Kidney (tissue), 14 donors: ENCODE data around the gene OR52N4. TPM values are rescaled to one million over a fixed set of nuclear protein-coding genes. Genes with fewer than 3 reads are reported as not detected.

ENCODE experiments used
- DNase-seq, 5 donors: peaks; one replicate each; pipeline ENCODE4 v3.0.0-alpha.2; 2013 to 2020
- FAIRE-seq: peaks from 2 replicates; lab custom pipeline; 2012; peaks lifted over from hg19 to GRCh38; lab: Jason Lieb, UNC
- H3K27ac ChIP-seq, 2 donors: one replicate each; pipeline ENCODE4 v1.7.0; 2013; ENCODE audit warnings: low read depth in 2 of 2, low read length in 2 of 2, inconsistent platforms in 1 of 2
- H3K27me3 ChIP-seq: one replicate; pipeline ENCODE4 v1.7.1; 2013; ENCODE audit warnings: low read length, inconsistent platforms; ENCODE audit not compliant: control insufficient read depth, insufficient read depth
- H3K36me3 ChIP-seq, 3 donors: one replicate each; pipeline versions ENCODE4 v1.7.0 to v1.7.1; 2013; ENCODE audit warnings: low read length in 3 of 3, control low read depth in 1 of 3, inconsistent platforms in 1 of 3; ENCODE audit not compliant: insufficient read depth in 3 of 3, control insufficient read depth in 2 of 3
- H3K4me1 ChIP-seq, 3 donors: one replicate each; pipeline versions ENCODE4 v1.7.0 to v1.7.1; 2013; ENCODE audit warnings: low read length in 3 of 3, inconsistent platforms in 1 of 3, low read depth in 1 of 3; ENCODE audit not compliant: control insufficient read depth in 2 of 3, insufficient read depth in 2 of 3
- H3K4me3 ChIP-seq, 3 donors: one replicate each; pipeline versions ENCODE4 v1.7.0 to v1.8.1; 2013; ENCODE audit warnings: low read length in 3 of 3, control low read depth in 1 of 3, inconsistent platforms in 1 of 3
- H3K9ac ChIP-seq, 3 donors: one replicate each; pipeline versions ENCODE4 v1.7.0 to v1.7.1; 2013; ENCODE audit warnings: low read length in 3 of 3, control low read depth in 1 of 3, inconsistent platforms in 1 of 3
- H3K9me3 ChIP-seq, 3 donors: one replicate each; pipeline versions ENCODE4 v1.7.0 to v1.7.1; 2013; ENCODE audit warnings: low read length in 3 of 3, control low read depth in 1 of 3, inconsistent platforms in 1 of 3; ENCODE audit not compliant: control insufficient read depth in 2 of 3, insufficient read depth in 1 of 3
- intact Hi-C: fragments of 100-400 bp; cut with DNase I; formaldehyde crosslinking; loops from one replicate; pipeline ENCODE4 v1.11.1; 2022
- polyA plus RNA-seq: library from polyadenylated mRNA; stranded (reverse); fragments of 350-450 nt; fragmentation: Illumina TruSeq; extraction: RNeasy Lipid Tissue Mini Kit (QIAGEN cat#74804); gene quantifications from one replicate; pipeline ENCODE4 v1.2.3, GENCODE V29; 2014; ENCODE audit warnings: low read depth, low replicate concordance; ENCODE audit not compliant: insufficient read depth
- total RNA-seq: library from RNA; stranded (reverse); fragmentation: NEBNext Ultra II Directional; extraction: Animal tissue kit (Norgen Biotek cat#: 25700); gene quantifications from one replicate; pipeline ENCODE4 v1.2.1, GENCODE V29; 2021
- TF ChIP-seq, protein P1 (sequence below): IDR thresholded peaks from 3 replicates; pipeline ENCODE4 v1.5.1; 2012; ENCODE audit warnings: mild to moderate bottlenecking, moderate library complexity, borderline replicate concordance; ENCODE audit not compliant: insufficient read depth; ENCODE audit errors: extremely low read depth
- donor health status: control.
- donor health status: control.
- donor health status: control.
- donor health status: control.
- donor health status: control.
- donor health status: DM: yes; HTN: yes; CAD: no.
- donor health status: Normal renal cell carcinoma (clear cell type).

The OR52N4 gene
- total and polyA plus RNA-seq, 2 donors from 2014 or later: 0.60 TPM; not detected in 1

DNA sequence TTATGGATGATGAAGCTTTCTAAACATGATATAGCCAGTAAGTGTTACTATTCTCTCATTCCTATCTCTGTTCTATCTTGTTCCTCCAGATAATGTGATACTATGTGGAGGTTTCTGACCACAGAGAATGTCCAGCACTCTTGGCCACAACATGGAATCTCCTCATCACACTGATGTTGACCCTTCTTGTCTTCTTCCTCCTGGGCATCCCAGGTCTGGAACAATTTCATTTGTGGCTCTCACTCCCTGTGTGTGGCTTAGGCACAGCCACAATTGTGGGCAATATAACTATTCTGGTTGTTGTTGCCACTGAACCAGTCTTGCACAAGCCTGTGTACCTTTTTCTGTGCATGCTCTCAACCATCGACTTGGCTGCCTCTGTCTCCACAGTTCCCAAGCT, 27.7 kb upstream of the OR52N4 start:
- H3K27ac ChIP-seq: no peak overlapping the region
- H3K4me1 ChIP-seq: no peaks in the 10 kb centered on the region
- no peaks in the 10 kb centered on the region for H3K27me3 ChIP-seq
- no peaks in the 10 kb centered on the region for H3K9me3 ChIP-seq
- no peak for FAIRE-seq
- TF ChIP-seq, protein P1, sequence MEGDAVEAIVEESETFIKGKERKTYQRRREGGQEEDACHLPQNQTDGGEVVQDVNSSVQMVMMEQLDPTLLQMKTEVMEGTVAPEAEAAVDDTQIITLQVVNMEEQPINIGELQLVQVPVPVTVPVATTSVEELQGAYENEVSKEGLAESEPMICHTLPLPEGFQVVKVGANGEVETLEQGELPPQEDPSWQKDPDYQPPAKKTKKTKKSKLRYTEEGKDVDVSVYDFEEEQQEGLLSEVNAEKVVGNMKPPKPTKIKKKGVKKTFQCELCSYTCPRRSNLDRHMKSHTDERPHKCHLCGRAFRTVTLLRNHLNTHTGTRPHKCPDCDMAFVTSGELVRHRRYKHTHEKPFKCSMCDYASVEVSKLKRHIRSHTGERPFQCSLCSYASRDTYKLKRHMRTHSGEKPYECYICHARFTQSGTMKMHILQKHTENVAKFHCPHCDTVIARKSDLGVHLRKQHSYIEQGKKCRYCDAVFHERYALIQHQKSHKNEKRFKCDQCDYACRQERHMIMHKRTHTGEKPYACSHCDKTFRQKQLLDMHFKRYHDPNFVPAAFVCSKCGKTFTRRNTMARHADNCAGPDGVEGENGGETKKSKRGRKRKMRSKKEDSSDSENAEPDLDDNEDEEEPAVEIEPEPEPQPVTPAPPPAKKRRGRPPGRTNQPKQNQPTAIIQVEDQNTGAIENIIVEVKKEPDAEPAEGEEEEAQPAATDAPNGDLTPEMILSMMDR: no peak
- no peak for DNase-seq
- H3K4me3 ChIP-seq: no peak overlapping the region
- no peaks in the 10 kb centered on the region for H3K36me3 ChIP-seq
- intact Hi-C loops: no loop called here
- H3K9ac ChIP-seq: no peak overlapping the region

DNA sequence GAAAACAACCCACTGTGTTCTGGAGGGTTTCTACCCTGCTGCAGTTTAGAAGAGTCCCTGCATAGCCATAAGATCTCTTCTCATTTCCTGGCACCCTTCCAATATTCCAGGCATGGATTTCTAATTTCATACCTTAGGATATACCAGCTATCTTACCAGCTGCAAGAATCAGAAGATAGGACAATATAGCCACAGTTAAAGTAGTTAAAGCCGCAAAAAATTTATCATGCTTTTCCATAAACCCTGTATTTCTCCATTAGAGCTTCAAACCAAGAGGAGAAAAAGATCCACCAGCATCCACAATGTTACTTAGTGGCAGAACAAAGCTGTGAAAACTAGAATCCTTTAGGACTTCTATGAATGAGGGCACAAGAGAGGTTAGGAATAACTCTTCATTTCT, 26.4 kb upstream of the OR52N4 start:
- DNase-seq (no peak), FAIRE-seq (no peak)
- H3K4me3 ChIP-seq: no peak overlapping the region
- no peaks in the 10 kb centered on the region for H3K36me3 ChIP-seq
- no peaks in the 10 kb centered on the region for H3K4me1 ChIP-seq
- TF ChIP-seq, protein P1: no peak
- intact Hi-C loops: no loop called here
- H3K27me3 ChIP-seq: no peaks in the 10 kb centered on the region
- H3K27ac ChIP-seq: no peak overlapping the region
- H3K9me3 ChIP-seq: no peaks in the 10 kb centered on the region
- H3K9ac ChIP-seq: no peak overlapping the region

DNA sequence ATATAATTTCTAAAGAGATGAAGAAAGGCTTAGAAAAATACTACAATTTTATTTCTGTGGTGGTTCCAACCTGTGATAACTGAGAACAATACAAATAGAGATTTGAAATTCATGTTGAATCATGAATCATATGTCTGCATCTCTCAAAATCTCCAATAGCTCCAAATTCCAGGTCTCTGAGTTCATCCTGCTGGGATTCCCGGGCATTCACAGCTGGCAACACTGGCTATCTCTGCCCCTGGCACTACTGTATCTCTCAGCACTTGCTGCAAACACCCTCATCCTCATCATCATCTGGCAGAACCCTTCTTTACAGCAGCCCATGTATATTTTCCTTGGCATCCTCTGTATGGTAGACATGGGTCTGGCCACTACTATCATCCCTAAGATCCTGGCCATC, 17.6 kb upstream of the OR52N4 start, which contains the start of gene OR56B1:
OR56B1 (plus strand) TSS at position 53 of the 400 bp plus-strand sequence; CDS start at position 122, 69 bp downstream.
- Histone ChIP-seq H3K27ac (no peak within 1 kb of the TSS), H3K9ac (no peak within 1 kb of the TSS), H3K9me3 (no peaks in the 10 kb centered on the region), H3K4me1 (no peaks in the 10 kb centered on the region), H3K27me3 (no peaks in the 10 kb centered on the region), H3K4me3 (no peak within 1 kb of the TSS), H3K36me3 (no peaks in the 10 kb centered on the region)
- intact Hi-C loops: no loop called here
- no peak for FAIRE-seq
- TF ChIP-seq, protein P1: no peak
- DNase-seq: no peak

DNA sequence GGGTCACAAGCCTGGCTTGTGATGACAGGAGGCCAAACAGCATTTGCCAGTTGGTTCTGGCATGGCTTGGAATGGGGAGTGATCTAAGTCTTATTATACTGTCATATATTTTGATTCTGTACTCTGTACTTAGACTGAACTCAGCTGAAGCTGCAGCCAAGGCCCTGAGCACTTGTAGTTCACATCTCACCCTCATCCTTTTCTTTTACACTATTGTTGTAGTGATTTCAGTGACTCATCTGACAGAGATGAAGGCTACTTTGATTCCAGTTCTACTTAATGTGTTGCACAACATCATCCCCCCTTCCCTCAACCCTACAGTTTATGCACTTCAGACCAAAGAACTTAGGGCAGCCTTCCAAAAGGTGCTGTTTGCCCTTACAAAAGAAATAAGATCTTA, 17.0 kb upstream of the OR52N4 start:
- DNase-seq (peak in 2 of 5 donors; percentile 3 to 5), FAIRE-seq (no peak)
- Histone ChIP-seq H3K27ac (no peak overlapping the region), H3K9ac (no peak overlapping the region), H3K4me3 (no peak overlapping the region), H3K4me1 (no peaks in the 10 kb centered on the region), H3K27me3 (no peaks in the 10 kb centered on the region), H3K9me3 (no peaks in the 10 kb centered on the region), H3K36me3 (no peaks in the 10 kb centered on the region)
- intact Hi-C loops: no loop called here
- TF ChIP-seq, protein P1: no peak
